AG04450 (cell line): ENCODE results near the gene NEK7. TPM values are rescaled to one million over a fixed set of nuclear protein-coding genes. Genes with fewer than 3 reads are reported as not detected.

Source experiments
- CTCF ChIA-PET: fragments of 300-600, 350-600 bp; formaldehyde crosslinking; extraction: SDS; loops from one replicate; lab custom pipeline; 2022; ENCODE audit warnings: antibody characterized with exemption, inconsistent platforms; lab: Charles Lee
- POLR2A ChIA-PET: fragments of 350-600 bp; formaldehyde crosslinking; extraction: SDS; loops from one replicate; lab custom pipeline; 2021; ENCODE audit warnings: antibody characterized with exemption, inconsistent platforms; lab: Yijun Ruan, JAX
- DNase-seq: peaks from one replicate; pipeline ENCODE4 v3.0.0-alpha.2; 2011; ENCODE audit warnings: low read depth, low spot score
- H3K27ac ChIP-seq: one replicate; pipeline ENCODE4 v1.5.1; 2012; ENCODE audit warnings: low read depth, low read length, control low read depth
- H3K27me3 ChIP-seq: one replicate; pipeline ENCODE4 v1.6.0; 2012; ENCODE audit warnings: low read length; ENCODE audit not compliant: control insufficient read depth, insufficient read depth
- H3K4me3 ChIP-seq: 2 replicates; pipeline ENCODE4 v1.5.1; 2011; ENCODE audit warnings: mild to moderate bottlenecking, low read depth, low read length, control low read depth
- H3K9me3 ChIP-seq: 2 replicates; pipeline ENCODE4 v1.5.1; 2012; ENCODE audit warnings: low read length; ENCODE audit not compliant: control insufficient read depth, insufficient read depth
- polyA plus RNA-seq: library from polyadenylated mRNA; depleted of rRNA; stranded (reverse); fragments of >200 nt; gene quantifications from 2 replicates; pipeline ENCODE4 v1.2.3, GENCODE V29; 2011
- TF ChIP-seq, protein P1 (sequence below): IDR thresholded peaks from 2 replicates; pipeline ENCODE4 v1.5.1; 2011; ENCODE audit warnings: low read depth, low read length, control low read depth, inconsistent platforms

Gene NEK7
- polyA plus RNA-seq, 1 experiment, result 147 TPM

GRCh38 chr1:198253668-198254067, 96.9 kb downstream of the NEK7 start:
- no peak for DNase-seq
- ChIA-PET POLR2A (no interaction called here), CTCF (no interaction called here)
- TF ChIP-seq, protein P1, sequence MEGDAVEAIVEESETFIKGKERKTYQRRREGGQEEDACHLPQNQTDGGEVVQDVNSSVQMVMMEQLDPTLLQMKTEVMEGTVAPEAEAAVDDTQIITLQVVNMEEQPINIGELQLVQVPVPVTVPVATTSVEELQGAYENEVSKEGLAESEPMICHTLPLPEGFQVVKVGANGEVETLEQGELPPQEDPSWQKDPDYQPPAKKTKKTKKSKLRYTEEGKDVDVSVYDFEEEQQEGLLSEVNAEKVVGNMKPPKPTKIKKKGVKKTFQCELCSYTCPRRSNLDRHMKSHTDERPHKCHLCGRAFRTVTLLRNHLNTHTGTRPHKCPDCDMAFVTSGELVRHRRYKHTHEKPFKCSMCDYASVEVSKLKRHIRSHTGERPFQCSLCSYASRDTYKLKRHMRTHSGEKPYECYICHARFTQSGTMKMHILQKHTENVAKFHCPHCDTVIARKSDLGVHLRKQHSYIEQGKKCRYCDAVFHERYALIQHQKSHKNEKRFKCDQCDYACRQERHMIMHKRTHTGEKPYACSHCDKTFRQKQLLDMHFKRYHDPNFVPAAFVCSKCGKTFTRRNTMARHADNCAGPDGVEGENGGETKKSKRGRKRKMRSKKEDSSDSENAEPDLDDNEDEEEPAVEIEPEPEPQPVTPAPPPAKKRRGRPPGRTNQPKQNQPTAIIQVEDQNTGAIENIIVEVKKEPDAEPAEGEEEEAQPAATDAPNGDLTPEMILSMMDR, result no peak
- no peaks in the 10 kb centered on the region for H3K9me3 ChIP-seq
- H3K27ac ChIP-seq, result no peak overlapping the region
- no peak overlapping the region for H3K4me3 ChIP-seq
- H3K27me3 ChIP-seq, result no peaks in the 10 kb centered on the region

DNA sequence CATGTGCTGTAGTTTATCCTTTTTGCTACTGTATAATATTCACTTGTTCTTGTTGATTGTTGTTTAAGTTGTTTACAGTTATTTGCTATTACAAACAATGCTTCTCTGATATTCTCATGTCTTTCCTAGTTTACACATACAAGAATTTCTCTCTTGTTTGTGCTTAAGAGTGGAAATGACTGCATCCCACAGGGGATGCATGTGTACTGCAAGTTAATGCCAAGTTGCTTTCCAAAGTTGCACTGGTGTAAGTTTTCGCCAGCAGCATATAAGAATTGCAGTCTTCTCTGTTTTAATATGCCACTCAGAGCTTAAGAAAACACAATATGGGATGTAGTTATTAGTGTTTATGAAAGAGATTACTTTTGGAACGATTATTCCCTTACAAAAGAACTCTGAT, 97.7 kb downstream of the NEK7 start:
- TF ChIP-seq, protein P1, result no peak
- Histone ChIP-seq H3K9me3 (no peaks in the 10 kb centered on the region), H3K27ac (no peak overlapping the region), H3K27me3 (no peaks in the 10 kb centered on the region), H3K4me3 (no peak overlapping the region)
- DNase-seq, result no peak
- POLR2A ChIA-PET, result no interaction called here
- CTCF ChIA-PET, result interaction anchor here (1.3 kb wide), 1 partner anchor 10 kb away, joined by 3 read pairs; no protein-coding TSS in a partner anchor

- ChIA-PET POLR2A (no interaction called here), CTCF (interaction anchor here (1.3 kb wide), 1 partner anchor 10 kb away, joined by 3 read pairs; no protein-coding TSS in a partner anchor)
- no peaks in the 10 kb centered on the region for H3K27me3 ChIP-seq
- no peak overlapping the region for H3K27ac ChIP-seq
- H3K9me3 ChIP-seq, result no peaks in the 10 kb centered on the region
- TF ChIP-seq, protein P1, result no peak
- no peak overlapping the region for H3K4me3 ChIP-seq
- no peak for DNase-seq
Observed at GRCh38 chr1:198254948-198255347, 98.2 kb downstream of the NEK7 start.

- CTCF ChIA-PET, result interaction anchor here (1.3 kb wide), 1 partner anchor 9 kb away, joined by 3 read pairs; no protein-coding TSS in a partner anchor
- no peaks in the 10 kb centered on the region for H3K27me3 ChIP-seq
- POLR2A ChIA-PET, result no interaction called here
- TF ChIP-seq, protein P1, result no peak
- DNase-seq, result no peak
- H3K27ac ChIP-seq, result no peak overlapping the region
- no peak overlapping the region for H3K4me3 ChIP-seq
- no peaks in the 10 kb centered on the region for H3K9me3 ChIP-seq
Observed at GRCh38 chr1:198255784-198256183, 99.0 kb downstream of the NEK7 start.

DNA sequence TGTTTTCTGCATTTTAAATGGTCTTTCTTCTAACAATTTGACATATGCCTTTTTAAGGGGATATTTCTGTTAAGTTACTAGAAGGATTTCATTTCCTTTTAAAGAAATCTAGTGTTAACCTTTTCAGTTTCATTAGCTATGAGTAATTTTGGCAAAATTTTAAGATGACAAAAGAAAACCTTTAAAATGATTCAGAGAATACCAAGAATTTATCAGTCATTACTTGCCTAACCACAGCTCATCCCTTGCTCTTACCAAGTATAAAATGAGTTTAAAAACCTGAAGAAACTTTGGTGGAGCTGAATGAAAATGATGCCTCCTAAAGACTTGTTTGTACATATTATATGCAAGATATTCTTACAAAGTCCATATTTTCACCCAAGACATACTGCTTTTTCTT, 101.7 kb downstream of the NEK7 start:
- no peak overlapping the region for H3K4me3 ChIP-seq
- TF ChIP-seq, protein P1, result no peak
- CTCF ChIA-PET, result no interaction called here
- POLR2A ChIA-PET, result interaction anchor here (0.9 kb wide), 1 partner anchor 10 kb away, joined by 4 read pairs; no protein-coding TSS in a partner anchor
- no peaks in the 10 kb centered on the region for H3K9me3 ChIP-seq
- H3K27me3 ChIP-seq, result no peaks in the 10 kb centered on the region
- H3K27ac ChIP-seq, result peak overlapping the region; percentile 71
- DNase-seq, result no peak
